Measurements from ENCODE around the gene SIRPA.

DNA sequence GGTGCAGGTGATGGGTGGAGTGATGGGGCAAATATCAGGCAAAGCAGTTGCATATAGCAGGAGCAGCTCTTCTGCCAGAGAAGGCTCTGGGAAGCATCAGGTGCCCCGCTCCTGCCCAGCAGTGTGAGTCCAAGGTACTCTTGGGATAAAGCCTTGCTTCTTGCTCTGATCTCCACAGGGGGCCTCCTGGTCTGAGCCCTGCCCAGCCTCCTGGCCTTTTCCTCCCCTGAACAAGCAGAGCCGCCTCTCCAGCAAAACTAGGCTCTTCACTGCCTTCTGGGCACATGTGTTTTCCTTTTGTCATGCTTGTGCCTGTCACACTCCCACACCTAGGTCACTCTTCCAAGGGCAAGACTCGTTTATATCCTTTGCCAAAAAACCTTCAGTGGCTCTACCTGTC, 34.3 kb downstream of the SIRPA start:
- TF ChIP-seq, protein P1, sequence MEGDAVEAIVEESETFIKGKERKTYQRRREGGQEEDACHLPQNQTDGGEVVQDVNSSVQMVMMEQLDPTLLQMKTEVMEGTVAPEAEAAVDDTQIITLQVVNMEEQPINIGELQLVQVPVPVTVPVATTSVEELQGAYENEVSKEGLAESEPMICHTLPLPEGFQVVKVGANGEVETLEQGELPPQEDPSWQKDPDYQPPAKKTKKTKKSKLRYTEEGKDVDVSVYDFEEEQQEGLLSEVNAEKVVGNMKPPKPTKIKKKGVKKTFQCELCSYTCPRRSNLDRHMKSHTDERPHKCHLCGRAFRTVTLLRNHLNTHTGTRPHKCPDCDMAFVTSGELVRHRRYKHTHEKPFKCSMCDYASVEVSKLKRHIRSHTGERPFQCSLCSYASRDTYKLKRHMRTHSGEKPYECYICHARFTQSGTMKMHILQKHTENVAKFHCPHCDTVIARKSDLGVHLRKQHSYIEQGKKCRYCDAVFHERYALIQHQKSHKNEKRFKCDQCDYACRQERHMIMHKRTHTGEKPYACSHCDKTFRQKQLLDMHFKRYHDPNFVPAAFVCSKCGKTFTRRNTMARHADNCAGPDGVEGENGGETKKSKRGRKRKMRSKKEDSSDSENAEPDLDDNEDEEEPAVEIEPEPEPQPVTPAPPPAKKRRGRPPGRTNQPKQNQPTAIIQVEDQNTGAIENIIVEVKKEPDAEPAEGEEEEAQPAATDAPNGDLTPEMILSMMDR (conservative IDR thresholded peaks at IDR 0.05): no peak
- TF ChIP-seq ZFX (IDR thresholded peaks at IDR 0.05): no peak

Measured in C4-2B (cell line).